Stimulated activated effector memory CD8-positive, alpha-beta T cell treated with anti-CD3 and anti-CD28 coated beads, Interleukin-12 subunit alpha, Interleukin-12 subunit beta, amount 100 ng/mL, for 72 hours (primary cell): Measurements from ENCODE around the gene ANLN.

Experiments used
- ATAC-seq: fragments of 150-1000 bp; cut with Tn5 transposase; 2 replicates; pipeline ENCODE4 v1.10.0; 2021
- DNase-seq, 2 donors: peaks; one replicate each; pipeline ENCODE4 v3.0.0; 2021 to 2022; ENCODE audit warnings: low spot score in 2 of 2
- H3K27ac Mint-ChIP-seq: one replicate; pipeline ENCODE4 v1.8.0; 2022; ENCODE audit warnings: mild to moderate bottlenecking, mixed read lengths
- H3K36me3 Mint-ChIP-seq: one replicate; pipeline ENCODE4 v1.8.0; 2022; ENCODE audit warnings: mild to moderate bottlenecking, mixed read lengths
- H3K4me1 Mint-ChIP-seq: one replicate; pipeline ENCODE4 v1.8.0; 2022; ENCODE audit warnings: mixed read lengths
- H3K4me3 Mint-ChIP-seq: one replicate; pipeline ENCODE4 v1.8.0; 2022; ENCODE audit warnings: mild to moderate bottlenecking, mixed read lengths
- H3K9me3 Mint-ChIP-seq: one replicate; pipeline ENCODE4 v1.8.0; 2022; ENCODE audit warnings: mixed read lengths

The ANLN gene

GRCh38 chr7:36422072-36422471, 32.4 kb downstream of the ANLN start:
- Mint-ChIP-seq H3K4me3 (no peak overlapping the region), H3K27ac (no peak overlapping the region), H3K36me3 (peaks cover 62% of the 10 kb centered on the region), H3K4me1 (no peaks in the 10 kb centered on the region), H3K9me3 (no peaks in the 10 kb centered on the region)
- ATAC-seq: no peak
- no peak for DNase-seq

GRCh38 chr7:36423633-36424032, 34.0 kb downstream of the ANLN start:
- ATAC-seq (no peak), DNase-seq (no peak)
- Mint-ChIP-seq H3K9me3 (no peaks in the 10 kb centered on the region), H3K4me1 (no peaks in the 10 kb centered on the region), H3K36me3 (peaks cover 68% of the 10 kb centered on the region), H3K4me3 (no peak overlapping the region), H3K27ac (no peak overlapping the region)

GRCh38 chr7:36430186-36430585, 40.5 kb downstream of the ANLN start:
- peaks cover 40% of the 10 kb centered on the region for H3K36me3 Mint-ChIP-seq
- H3K4me1 Mint-ChIP-seq: no peaks in the 10 kb centered on the region
- ATAC-seq (no peak), DNase-seq (no peak)
- no peak overlapping the region for H3K27ac Mint-ChIP-seq
- no peak overlapping the region for H3K4me3 Mint-ChIP-seq
- peaks cover 3% of the 10 kb centered on the region for H3K9me3 Mint-ChIP-seq

GRCh38 chr7:36430881-36431280, 41.2 kb downstream of the ANLN start:
- Mint-ChIP-seq H3K4me3 (no peak overlapping the region), H3K36me3 (peaks cover 43% of the 10 kb centered on the region), H3K9me3 (peaks cover 3% of the 10 kb centered on the region), H3K27ac (no peak overlapping the region), H3K4me1 (no peaks in the 10 kb centered on the region)
- DNase-seq (no peak), ATAC-seq (no peak)

GRCh38 chr7:36438211-36438610, 48.5 kb downstream of the ANLN start:
- Mint-ChIP-seq H3K9me3 (no peaks in the 10 kb centered on the region), H3K4me3 (no peak overlapping the region), H3K4me1 (no peaks in the 10 kb centered on the region), H3K27ac (no peak overlapping the region), H3K36me3 (peaks cover 12% of the 10 kb centered on the region)
- DNase-seq: no peak
- ATAC-seq: no peak

- Mint-ChIP-seq H3K9me3 (no peaks in the 10 kb centered on the region), H3K36me3 (peaks cover 5% of the 10 kb centered on the region), H3K4me1 (no peaks in the 10 kb centered on the region), H3K27ac (no peak overlapping the region), H3K4me3 (no peak overlapping the region)
- no peak for DNase-seq
- no peak for ATAC-seq
Observed at GRCh38 chr7:36439624-36440023, 50.0 kb downstream of the ANLN start.

GRCh38 chr7:36440880-36441279, 51.2 kb downstream of the ANLN start:
- ATAC-seq: no peak
- DNase-seq: no peak
- Mint-ChIP-seq H3K36me3 (peaks cover 2% of the 10 kb centered on the region), H3K9me3 (no peaks in the 10 kb centered on the region), H3K4me1 (no peaks in the 10 kb centered on the region), H3K4me3 (no peak overlapping the region), H3K27ac (no peak overlapping the region)

GRCh38 chr7:36441344-36442022, 51.8 kb downstream of the ANLN start:
- DNase-seq: no peak
- H3K4me3 Mint-ChIP-seq: no peak overlapping the region
- no peak overlapping the region for H3K27ac Mint-ChIP-seq
- no peak for ATAC-seq
- no peaks in the 10 kb centered on the region for H3K9me3 Mint-ChIP-seq
- no peaks in the 10 kb centered on the region for H3K36me3 Mint-ChIP-seq
- no peaks in the 10 kb centered on the region for H3K4me1 Mint-ChIP-seq

GRCh38 chr7:36448781-36449379, 59.2 kb downstream of the ANLN start:
- no peaks in the 10 kb centered on the region for H3K4me1 Mint-ChIP-seq
- H3K36me3 Mint-ChIP-seq: peaks cover 24% of the 10 kb centered on the region
- ATAC-seq (no peak), DNase-seq (no peak)
- H3K27ac Mint-ChIP-seq: no peak overlapping the region
- H3K4me3 Mint-ChIP-seq: no peak overlapping the region
- H3K9me3 Mint-ChIP-seq: no peaks in the 10 kb centered on the region

GRCh38 chr7:36449685-36450084, 60.0 kb downstream of the ANLN start:
- ATAC-seq (no peak), DNase-seq (no peak)
- no peaks in the 10 kb centered on the region for H3K9me3 Mint-ChIP-seq
- H3K4me3 Mint-ChIP-seq: no peak overlapping the region
- H3K36me3 Mint-ChIP-seq: peaks cover 24% of the 10 kb centered on the region
- no peaks in the 10 kb centered on the region for H3K4me1 Mint-ChIP-seq
- no peak overlapping the region for H3K27ac Mint-ChIP-seq

- DNase-seq (no peak), ATAC-seq (no peak)
- Mint-ChIP-seq H3K36me3 (peaks cover 24% of the 10 kb centered on the region), H3K27ac (no peak overlapping the region), H3K4me1 (no peaks in the 10 kb centered on the region), H3K9me3 (no peaks in the 10 kb centered on the region), H3K4me3 (no peak overlapping the region)
Observed at GRCh38 chr7:36453769-36454168, 64.1 kb downstream of the ANLN start.

- H3K9me3 Mint-ChIP-seq: no peaks in the 10 kb centered on the region
Observed at GRCh38 chr7:36455646-36456045, 66.0 kb downstream of the ANLN start.

GRCh38 chr7:36456138-36456537, 66.5 kb downstream of the ANLN start:
- Mint-ChIP-seq H3K4me3 (no peak overlapping the region), H3K36me3 (peaks cover 11% of the 10 kb centered on the region), H3K4me1 (no peaks in the 10 kb centered on the region), H3K27ac (no peak overlapping the region), H3K9me3 (no peaks in the 10 kb centered on the region)
- DNase-seq (no peak), ATAC-seq (no peak)

More at GRCh38 chr7:36455646-36456045, 66.0 kb downstream of the ANLN start:
- ATAC-seq (no peak), DNase-seq (no peak)
- H3K4me1 Mint-ChIP-seq: no peaks in the 10 kb centered on the region
- no peak overlapping the region for H3K27ac Mint-ChIP-seq
- peaks cover 16% of the 10 kb centered on the region for H3K36me3 Mint-ChIP-seq
- H3K4me3 Mint-ChIP-seq: no peak overlapping the region

GRCh38 chr7:36456548-36456947, 66.9 kb downstream of the ANLN start:
- Mint-ChIP-seq H3K9me3 (no peaks in the 10 kb centered on the region), H3K36me3 (peaks cover 7% of the 10 kb centered on the region), H3K4me1 (no peaks in the 10 kb centered on the region), H3K4me3 (no peak overlapping the region), H3K27ac (no peak overlapping the region)
- DNase-seq (no peak), ATAC-seq (no peak)

GRCh38 chr7:36459236-36459960, 69.7 kb downstream of the ANLN start:
- DNase-seq: no peak
- H3K27ac Mint-ChIP-seq: no peak overlapping the region
- no peaks in the 10 kb centered on the region for H3K9me3 Mint-ChIP-seq
- no peaks in the 10 kb centered on the region for H3K36me3 Mint-ChIP-seq
- no peaks in the 10 kb centered on the region for H3K4me1 Mint-ChIP-seq
- no peak for ATAC-seq
- H3K4me3 Mint-ChIP-seq: no peak overlapping the region
